VCaP (cell line): ENCODE results near the gene SPC24.
A peak's percentile ranks its signal among the peaks of the same experiment; 100 is the strongest.
"Not testable (repeated sequence)": the region's sequence is repeated elsewhere in the genome, so short reads cannot be mapped to it uniquely, and the experiment has no call there.

Experiments used
- H3K27ac ChIP-seq: fragments of 450-650 bp; 2 replicates; pipeline ENCODE4 v1.5.1; 2017
- TF ChIP-seq, protein P1 (sequence below): fragments of 450-650 bp; conservative IDR thresholded peaks from 2 replicates; pipeline ENCODE4 v1.5.1; 2017; ENCODE audit warnings: mild to moderate bottlenecking, moderate library complexity

The SPC24 gene

DNA sequence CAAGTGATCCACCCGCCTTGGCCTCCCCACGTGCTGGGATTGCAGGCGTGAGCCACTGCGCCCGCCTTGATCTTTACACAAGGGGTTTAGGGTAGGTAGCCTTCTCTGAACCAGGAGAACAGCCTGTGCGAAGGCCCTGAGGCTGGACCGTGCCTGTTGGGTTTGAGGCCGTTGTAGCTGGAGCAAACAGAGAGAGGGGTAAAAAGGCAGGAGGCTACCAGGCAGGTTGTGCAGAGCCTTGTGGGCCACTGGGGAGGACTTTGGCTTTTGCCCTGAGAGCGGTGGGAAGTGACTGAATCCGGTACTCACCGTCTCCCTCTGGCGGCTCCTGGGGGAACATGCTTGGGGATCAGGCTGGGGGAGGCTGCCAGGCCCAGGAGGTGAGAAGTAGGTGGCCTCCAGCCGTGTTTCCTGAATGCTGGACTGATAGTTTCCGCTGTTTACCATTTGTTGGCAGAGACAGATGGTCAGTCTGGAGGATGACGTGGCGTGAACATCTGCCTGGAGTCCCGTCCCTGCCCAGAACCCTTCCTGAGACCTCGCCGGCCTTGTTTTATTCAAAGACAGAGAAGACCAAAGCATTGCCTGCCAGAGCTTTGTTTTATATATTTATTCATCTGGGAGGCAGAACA is 24.6 kb downstream of the SPC24 start:
- TF ChIP-seq, protein P1, sequence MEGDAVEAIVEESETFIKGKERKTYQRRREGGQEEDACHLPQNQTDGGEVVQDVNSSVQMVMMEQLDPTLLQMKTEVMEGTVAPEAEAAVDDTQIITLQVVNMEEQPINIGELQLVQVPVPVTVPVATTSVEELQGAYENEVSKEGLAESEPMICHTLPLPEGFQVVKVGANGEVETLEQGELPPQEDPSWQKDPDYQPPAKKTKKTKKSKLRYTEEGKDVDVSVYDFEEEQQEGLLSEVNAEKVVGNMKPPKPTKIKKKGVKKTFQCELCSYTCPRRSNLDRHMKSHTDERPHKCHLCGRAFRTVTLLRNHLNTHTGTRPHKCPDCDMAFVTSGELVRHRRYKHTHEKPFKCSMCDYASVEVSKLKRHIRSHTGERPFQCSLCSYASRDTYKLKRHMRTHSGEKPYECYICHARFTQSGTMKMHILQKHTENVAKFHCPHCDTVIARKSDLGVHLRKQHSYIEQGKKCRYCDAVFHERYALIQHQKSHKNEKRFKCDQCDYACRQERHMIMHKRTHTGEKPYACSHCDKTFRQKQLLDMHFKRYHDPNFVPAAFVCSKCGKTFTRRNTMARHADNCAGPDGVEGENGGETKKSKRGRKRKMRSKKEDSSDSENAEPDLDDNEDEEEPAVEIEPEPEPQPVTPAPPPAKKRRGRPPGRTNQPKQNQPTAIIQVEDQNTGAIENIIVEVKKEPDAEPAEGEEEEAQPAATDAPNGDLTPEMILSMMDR = peak; percentile 79
- H3K27ac ChIP-seq = peak overlapping the region; percentile 37; the same call in 1 of the 2 replicates

DNA sequence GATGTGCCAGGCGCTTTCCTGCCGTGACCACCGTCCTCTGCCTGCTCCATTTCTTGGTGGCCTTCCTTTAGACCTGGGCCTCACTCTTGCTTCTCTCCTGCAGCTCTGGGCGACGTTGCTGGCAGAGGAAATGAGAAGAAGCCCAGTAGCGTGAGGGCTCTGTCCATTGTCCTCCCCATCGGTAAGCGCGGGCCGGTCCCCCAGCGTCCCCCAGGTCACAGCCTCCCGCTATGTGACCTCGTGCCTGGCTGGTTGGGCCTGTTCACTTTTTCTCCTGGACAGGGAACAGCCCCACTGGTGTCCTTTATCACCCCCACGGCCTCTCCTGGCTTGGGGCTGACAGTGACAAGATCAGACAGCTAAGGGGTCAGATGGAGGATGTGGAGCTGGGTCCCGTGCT is 27.7 kb downstream of the SPC24 start:
- H3K27ac ChIP-seq = no peak overlapping the region
- TF ChIP-seq, protein P1 = no peak

DNA sequence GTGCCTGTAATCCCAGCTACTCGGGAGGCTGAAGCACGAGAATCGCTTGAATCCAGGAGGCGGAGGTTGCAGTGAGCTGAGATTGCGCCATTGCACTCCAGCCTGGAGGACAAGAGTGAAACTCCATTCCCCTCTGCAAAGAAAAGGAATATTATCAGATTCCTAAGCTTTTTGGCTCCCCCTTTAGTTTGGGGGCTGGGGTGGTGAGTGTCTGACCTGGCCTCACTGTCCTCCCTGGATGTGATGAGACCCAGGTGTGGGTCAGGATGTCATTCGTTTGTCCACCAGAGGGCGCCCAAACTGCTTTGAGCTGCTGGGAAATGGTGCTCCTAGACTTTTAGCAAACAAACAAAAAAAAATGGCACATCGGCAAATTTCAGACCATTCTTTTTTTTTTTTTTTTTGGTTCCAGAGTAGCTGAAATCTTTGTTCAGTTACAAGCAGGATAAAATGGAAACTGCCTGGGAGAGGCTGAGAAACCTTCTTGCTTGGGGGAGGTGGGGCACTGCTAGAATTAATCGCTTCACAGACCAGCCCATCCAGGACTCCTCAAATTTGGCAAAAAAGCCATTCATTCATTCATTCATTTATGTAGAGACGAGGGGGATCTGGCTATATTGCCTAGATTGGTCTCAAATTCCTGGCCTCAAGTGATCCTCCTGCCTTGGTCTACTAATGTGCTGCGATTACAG is 29.4 kb downstream of the SPC24 start:
- H3K27ac ChIP-seq = no peak overlapping the region
- TF ChIP-seq, protein P1 = peak; percentile 81

DNA sequence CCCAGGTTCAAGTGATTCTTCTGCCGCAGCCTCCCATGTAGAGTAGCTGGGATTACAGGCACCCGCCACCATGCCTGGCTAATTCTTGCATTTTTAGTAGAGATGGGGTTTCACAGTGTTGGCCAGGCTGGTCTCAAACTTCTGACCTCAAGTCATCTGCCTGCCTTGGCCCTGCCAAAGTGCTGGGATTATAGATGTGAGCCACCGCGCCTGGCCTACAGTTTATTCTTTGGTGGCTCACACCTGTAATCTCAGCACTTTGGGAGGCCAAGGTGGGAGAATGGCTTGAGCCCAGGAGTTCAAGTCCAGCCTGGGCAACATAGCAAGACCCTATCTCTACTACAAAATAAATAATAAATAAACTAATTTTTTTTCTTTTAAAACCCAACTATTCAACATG is 31.4 kb downstream of the SPC24 start:
- not testable (repeated sequence) for H3K27ac ChIP-seq

DNA sequence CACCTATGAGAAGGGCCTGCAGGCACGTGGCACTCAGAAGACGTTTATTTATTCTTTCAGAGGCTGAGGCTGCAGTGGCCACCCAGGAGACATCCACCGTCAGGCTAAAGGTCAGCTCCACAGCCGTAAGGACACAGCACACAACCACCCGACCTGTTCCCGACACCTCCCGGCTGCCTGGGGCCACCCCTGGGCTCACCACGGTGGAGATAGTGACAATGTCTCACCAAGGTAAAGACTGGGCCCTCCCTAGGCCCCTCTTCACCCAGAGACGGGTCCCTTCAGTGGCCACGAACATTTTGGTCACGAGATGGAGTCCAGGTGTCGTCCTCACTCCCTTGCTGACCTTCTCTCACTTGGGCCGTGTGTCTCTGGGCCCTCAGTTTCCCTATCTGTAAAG is 32.5 kb downstream of the SPC24 start:
- H3K27ac ChIP-seq = no peak overlapping the region
- TF ChIP-seq, protein P1 = no peak

DNA sequence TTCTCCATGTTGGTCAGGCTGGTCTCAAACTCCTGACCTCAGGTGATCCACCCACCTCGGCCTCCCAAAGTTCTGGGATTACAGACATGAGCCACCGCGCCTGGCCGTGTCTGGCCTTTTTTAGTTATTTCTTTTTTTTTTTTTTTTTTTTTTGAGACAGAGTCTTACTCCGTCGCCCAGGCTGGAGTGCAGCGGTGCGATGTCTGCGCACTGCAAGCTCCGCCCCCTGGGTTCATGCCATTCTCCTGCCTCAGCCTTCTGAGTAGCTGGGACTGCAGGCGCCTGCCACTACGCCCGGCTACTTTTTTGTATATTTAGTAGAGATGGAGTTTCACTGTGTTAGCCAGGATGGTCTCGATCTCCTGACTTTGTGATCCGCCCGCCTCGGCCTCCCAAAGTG is 33.6 kb downstream of the SPC24 start:
- not testable (repeated sequence) for H3K27ac ChIP-seq

DNA sequence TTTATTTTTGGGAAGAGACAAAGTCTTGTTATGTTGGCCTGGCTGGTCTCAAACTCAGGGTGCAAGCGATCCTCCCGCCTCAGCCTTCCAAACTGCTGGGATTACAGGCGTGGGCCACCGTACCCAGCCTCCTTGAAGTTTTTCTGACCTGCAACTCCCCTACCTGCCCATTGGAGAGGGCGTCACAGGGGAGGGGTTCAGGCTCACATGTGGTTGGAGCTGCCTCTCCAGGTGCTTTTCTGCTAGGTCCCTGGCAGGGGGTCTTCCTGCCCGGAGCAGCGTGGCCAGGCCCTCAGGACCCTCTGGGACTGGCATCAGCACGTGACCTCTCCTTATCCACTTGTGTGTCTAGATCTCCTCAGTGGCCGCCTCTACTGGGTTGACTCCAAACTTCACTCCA is 39.1 kb downstream of the SPC24 start:
- no peak overlapping the region for H3K27ac ChIP-seq
- TF ChIP-seq, protein P1 = no peak

DNA sequence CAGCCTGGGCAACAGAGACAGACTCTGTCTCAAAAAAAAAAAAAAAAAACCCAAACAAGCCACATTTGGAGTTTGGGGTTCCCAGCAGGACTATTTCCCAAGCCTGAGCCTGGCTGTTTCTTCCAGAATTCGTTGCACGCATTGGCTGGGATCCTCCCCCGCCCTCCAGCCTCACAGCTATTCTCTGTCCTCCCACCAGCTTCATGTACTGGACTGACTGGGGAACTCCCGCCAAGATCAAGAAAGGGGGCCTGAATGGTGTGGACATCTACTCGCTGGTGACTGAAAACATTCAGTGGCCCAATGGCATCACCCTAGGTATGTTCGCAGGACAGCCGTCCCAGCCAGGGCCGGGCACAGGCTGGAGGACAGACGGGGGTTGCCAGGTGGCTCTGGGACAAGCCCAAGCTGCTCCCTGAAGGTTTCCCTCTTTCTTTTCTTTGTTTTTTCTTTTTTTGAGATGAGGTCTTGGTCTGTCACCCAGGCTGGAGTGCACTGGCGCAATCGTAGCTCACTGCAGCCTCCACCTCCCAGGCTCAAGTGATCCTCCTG is 39.6 kb downstream of the SPC24 start:
- TF ChIP-seq, protein P1 = no peak
- no peak overlapping the region for H3K27ac ChIP-seq
